ENCODE measurements around the gene PSME1. TPM values are rescaled to one million over a fixed set of nuclear protein-coding genes. Genes with fewer than 3 reads are reported as not detected.

The PSME1 gene
- total RNA-seq, 2 experiments from 2014 or later, result 149 to 187 TPM

DNA sequence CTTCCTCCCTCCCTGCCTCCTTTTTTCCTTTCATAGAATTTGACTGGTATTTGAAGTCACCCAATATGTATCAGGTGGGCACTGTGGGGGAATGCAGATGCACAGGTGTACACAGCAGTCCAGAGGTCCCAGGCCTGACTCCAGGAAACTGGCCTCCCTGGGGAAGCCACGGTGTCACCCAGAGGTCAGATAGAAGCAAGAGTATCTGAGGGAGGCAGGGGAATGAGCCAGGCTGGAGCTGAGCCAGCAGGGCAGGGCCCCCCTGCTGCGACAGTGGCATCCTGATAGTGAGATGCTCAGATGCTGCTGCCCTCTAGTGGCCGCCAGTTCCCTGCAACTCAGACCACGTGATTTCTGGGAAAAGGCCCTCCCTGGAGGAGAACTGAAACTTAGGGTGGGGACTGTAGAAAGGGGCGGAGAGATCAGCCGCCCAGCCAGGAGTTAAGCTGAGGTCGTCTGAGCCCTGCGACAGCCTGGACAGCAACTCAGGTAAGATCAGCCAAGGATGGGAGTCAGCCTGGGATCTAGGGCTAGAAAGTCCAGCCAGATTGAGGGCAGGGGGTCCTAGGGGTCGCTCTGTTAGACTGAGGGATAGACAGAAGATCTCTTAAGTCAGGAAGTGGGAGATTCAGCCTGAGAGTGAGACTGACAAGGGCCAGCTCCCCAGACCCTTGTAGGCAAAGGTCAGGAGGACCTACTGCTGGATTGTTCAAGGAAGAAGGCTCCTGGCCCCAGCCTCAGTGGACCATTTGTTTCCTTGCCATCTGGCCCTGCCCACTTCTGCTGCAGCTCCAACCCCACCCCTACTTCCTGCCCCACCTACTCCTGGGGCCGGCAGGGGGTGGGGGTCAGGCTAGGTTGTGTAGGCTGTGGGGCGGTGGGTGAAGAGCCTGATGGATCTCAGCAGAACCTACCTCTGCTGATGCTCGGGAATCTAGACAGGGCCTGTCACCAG, 25.1 kb downstream of the PSME1 start, which contains the start of gene IRF9:
Gene IRF9, plus strand, starts transcription at position 416 of the 955 bp plus-strand sequence. CDS start 880 bp downstream, outside the sequence.
- Histone ChIP-seq H3K9me3 (ENCODE audit: low read length) (no peaks in the 10 kb centered on the region), H3K27ac (ENCODE audit: low read depth, low read length, poor library complexity, severe bottlenecking) (peak within 1 kb of the TSS; percentile 68), H3K4me2 (ENCODE audit: low read length) (peak within 1 kb of the TSS; percentile 83), H3K4me3 (ENCODE audit: low read depth, low read length, poor library complexity, severe bottlenecking) (peak within 1 kb of the TSS; percentile 70), H3K79me2 (ENCODE audit: insufficient read depth, low read depth, low read length) (peaks cover 7% of the 10 kb centered on the region; the same call in 1 of the 2 replicates), H4K20me1 (ENCODE audit: insufficient read depth, low read length) (no peaks in the 10 kb centered on the region), H3K9me2 (ENCODE audit: insufficient read depth, low read length) (no peaks in the 10 kb centered on the region), H2AFZ (ENCODE audit: low read length) (no peak within 1 kb of the TSS; the same call in 1 of the 2 replicates), H3K36me3 (ENCODE audit: insufficient read depth, low read length) (peaks cover 70% of the 10 kb centered on the region), H3K4me1 (ENCODE audit: insufficient read depth, low read length, poor library complexity, severe bottlenecking) (peaks cover 16% of the 10 kb centered on the region)
- POLR2A ChIA-PET, result interaction anchor here (0.6 to 2.7 kb wide), 13 partner anchors 13 to 212 kb away, joined by 3 to 15 read pairs (median 3); partner anchors contain the start of genes DCAF11, EMC9, IPO4 and PCK2
- peak; percentile 95 for DNase-seq (ENCODE audit: low spot score)
- no peak for TF ChIP-seq EZH2phosphoT487 (IDR thresholded peaks at IDR 0.05; ENCODE audit: borderline replicate concordance, low read depth, low read length)
- TF ChIP-seq CTCF (conservative IDR thresholded peaks at IDR 0.05; ENCODE audit: low read length), result peak; percentile 95
- TSS peak; percentile 45 for BruUV-seq (replicated peaks)
- intact Hi-C loops (cut with micrococcal nuclease; ENCODE audit: unreplicated experiment), result loop anchor here (1.0 to 2.0 kb wide), 7 partner anchors 14 to 147 kb away; partner anchors contain the start of genes DCAF11, EMC9, IPO4 and NRL
- CTCF ChIA-PET (ENCODE audit: unreplicated experiment), result interaction anchor here (0.7 to 2.1 kb wide), 10 partner anchors 10 to 67 kb away, joined by 3 to 8 read pairs (median 4); partner anchors contain the start of genes CHMP4A, DCAF11, EMC9 and NRL

- no TSS peak for BruUV-seq (replicated peaks)
- Histone ChIP-seq H3K9me3 (ENCODE audit: low read length) (no peaks in the 10 kb centered on the region), H4K20me1 (ENCODE audit: insufficient read depth, low read length) (no peaks in the 10 kb centered on the region), H3K9me2 (ENCODE audit: insufficient read depth, low read length) (no peaks in the 10 kb centered on the region), H3K27ac (ENCODE audit: low read depth, low read length, poor library complexity, severe bottlenecking) (peak overlapping the region; percentile 68), H3K4me3 (ENCODE audit: low read depth, low read length, poor library complexity, severe bottlenecking) (peak overlapping the region; percentile 70), H2AFZ (ENCODE audit: low read length) (no peak overlapping the region), H3K4me1 (ENCODE audit: insufficient read depth, low read length, poor library complexity, severe bottlenecking) (peaks cover 16% of the 10 kb centered on the region), H3K36me3 (ENCODE audit: insufficient read depth, low read length) (peaks cover 66% of the 10 kb centered on the region), H3K4me2 (ENCODE audit: low read length) (peak overlapping the region; percentile 83), H3K79me2 (ENCODE audit: insufficient read depth, low read depth, low read length) (peaks cover 7% of the 10 kb centered on the region; the same call in 1 of the 2 replicates)
- TF ChIP-seq CTCF (conservative IDR thresholded peaks at IDR 0.05; ENCODE audit: low read length), result no peak
- TF ChIP-seq EZH2phosphoT487 (IDR thresholded peaks at IDR 0.05; ENCODE audit: borderline replicate concordance, low read depth, low read length), result no peak
- intact Hi-C loops (cut with micrococcal nuclease; ENCODE audit: unreplicated experiment), result no loop called here
- CTCF ChIA-PET (ENCODE audit: unreplicated experiment), result interaction anchor here (1.6 to 2.1 kb wide), 2 partner anchors 54 to 68 kb away, joined by 4 to 8 read pairs; partner anchors contain the start of gene PCK2
- DNase-seq (ENCODE audit: low spot score), result no peak
- POLR2A ChIA-PET, result interaction anchor here (1.0 to 2.7 kb wide), 4 partner anchors 15 to 52 kb away, joined by 3 to 15 read pairs (median 4); partner anchors contain the start of genes PSME2 and RNF31
Observed at GRCh38 chr14:24162093-24162492, 26.1 kb downstream of the PSME1 start.
